GM18873 (cell line): ENCODE measurements around the gene NDUFS3.
A peak's percentile ranks its signal among the peaks of the same experiment; 100 is the strongest.
"Not testable (repeated sequence)": the region's sequence is repeated elsewhere in the genome, so short reads cannot be mapped to it uniquely, and the experiment has no call there.

Experiments used
- ATAC-seq: cut with Tn5 transposase; IDR thresholded peaks from one replicate; pipeline ENCODE4 v1.9.1; 2021; ENCODE audit warnings: mild to moderate bottlenecking, moderate library complexity, moderate number of reproducible peaks; ENCODE audit not compliant: unreplicated experiment, low FRiP score

Gene NDUFS3

GRCh38 chr11:47578524-47579494 is at the start of gene NDUFS3, which contains the start of gene KBTBD4:
Gene NDUFS3 (plus strand): TSS chr11:47579074. CDS start chr11:47579092, 18 bp downstream.
Gene KBTBD4 (minus strand): TSS chr11:47578970. CDS start chr11:47578951, 19 bp downstream.
- ATAC-seq = peak; percentile 88

- ATAC-seq = no peak
Observed at GRCh38 chr11:47529951-47530350, 48.9 kb upstream of the NDUFS3 start.

GRCh38 chr11:47530721-47531120 is 48.2 kb upstream of the NDUFS3 start:
- ATAC-seq = not testable (repeated sequence)

GRCh38 chr11:47531666-47532065 is 47.2 kb upstream of the NDUFS3 start:
- no peak for ATAC-seq

- ATAC-seq = no peak
Observed at GRCh38 chr11:47532597-47533213, 46.2 kb upstream of the NDUFS3 start.

GRCh38 chr11:47533690-47534151 is 45.2 kb upstream of the NDUFS3 start:
- no peak for ATAC-seq

- ATAC-seq = no peak
Observed at GRCh38 chr11:47534704-47535251, 44.1 kb upstream of the NDUFS3 start.

GRCh38 chr11:47536915-47537314 is 42.0 kb upstream of the NDUFS3 start:
- no peak for ATAC-seq

GRCh38 chr11:47538741-47539565 is 39.9 kb upstream of the NDUFS3 start:
- ATAC-seq = no peak

GRCh38 chr11:47539681-47540039 is 39.2 kb upstream of the NDUFS3 start:
- ATAC-seq = no peak

GRCh38 chr11:47541070-47541469 is 37.8 kb upstream of the NDUFS3 start:
- no peak for ATAC-seq

GRCh38 chr11:47545298-47545697 is 33.6 kb upstream of the NDUFS3 start:
- ATAC-seq = no peak

- not testable (repeated sequence) for ATAC-seq
Observed at GRCh38 chr11:47546274-47546673, 32.6 kb upstream of the NDUFS3 start.

GRCh38 chr11:47550288-47551047 is 28.4 kb upstream of the NDUFS3 start:
- no peak for ATAC-seq

- no peak for ATAC-seq
Observed at GRCh38 chr11:47551086-47551485, 27.8 kb upstream of the NDUFS3 start.

GRCh38 chr11:47552056-47552565 is 26.8 kb upstream of the NDUFS3 start:
- no peak for ATAC-seq

- peak; percentile 82 for ATAC-seq
Observed at GRCh38 chr11:47552566-47553405, 26.1 kb upstream of the NDUFS3 start, which contains the start of gene CELF1. Gene CELF1 (minus strand): TSS chr11:47553132. CDS start chr11:47499523, 53,609 bp downstream.

GRCh38 chr11:47553406-47553743 is 25.5 kb upstream of the NDUFS3 start:
- peak; percentile 28 for ATAC-seq
